ENCODE results near the gene NSG1. TPM values are rescaled to one million over a fixed set of nuclear protein-coding genes. Genes with fewer than 3 reads are reported as not detected.

NSG1 gene
- total and polyA plus RNA-seq, 9 of the 15 experiments (the other 6 are each of a cell fraction or from before 2014, with no cell fraction given), result not detected

DNA sequence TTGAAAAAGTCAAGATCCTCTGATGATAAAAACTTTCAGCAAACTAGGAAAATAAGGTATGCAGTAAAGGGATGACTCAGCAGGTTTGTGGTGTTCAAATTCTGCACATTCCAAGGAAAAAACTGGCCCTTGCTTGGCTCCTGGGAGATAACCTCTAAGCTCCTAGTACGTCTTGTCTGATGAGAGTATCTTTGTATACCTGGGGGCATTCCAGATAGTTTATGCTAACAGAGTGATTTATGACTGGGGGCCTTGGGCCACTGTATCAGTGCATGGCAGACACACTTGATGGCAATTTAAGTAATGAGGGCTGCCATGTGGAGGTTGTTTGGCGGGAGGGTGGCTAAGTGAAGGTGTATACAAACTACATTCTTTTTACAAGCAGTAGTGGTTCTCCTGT lies 56.9 kb downstream of the NSG1 start (continued):
- TF ChIP-seq SOX6 (IDR thresholded peaks at IDR 0.05) (peak; percentile 24; the same call in 1 of the 2 replicates), PHTF2 (CRISPR knock-in tag; IDR thresholded peaks at IDR 0.05) (no peak), HDAC3 (IDR thresholded peaks at IDR 0.05; ENCODE audit: borderline replicate concordance, partially characterized antibody) (peak; percentile 35), TEAD4 (IDR thresholded peaks at IDR 0.05; ENCODE audit: low read length) (peak; percentile 82), TEAD4 (CRISPR knock-in tag; IDR thresholded peaks at IDR 0.05; ENCODE audit: borderline replicate concordance) (no peak), SMARCE1 (IDR thresholded peaks at IDR 0.05) (peak; percentile 53; the same call in 1 of the 2 replicates), POLR2AphosphoS5 (IDR thresholded peaks at IDR 0.05; ENCODE audit: control insufficient read depth, insufficient read depth, low read depth, low read length) (peak; percentile 64; the same call in 1 of the 2 replicates), NFIC (IDR thresholded peaks at IDR 0.05) (peak; percentile 35; the same call in 1 of the 2 replicates)
- TF ChIP-seq, protein P1, sequence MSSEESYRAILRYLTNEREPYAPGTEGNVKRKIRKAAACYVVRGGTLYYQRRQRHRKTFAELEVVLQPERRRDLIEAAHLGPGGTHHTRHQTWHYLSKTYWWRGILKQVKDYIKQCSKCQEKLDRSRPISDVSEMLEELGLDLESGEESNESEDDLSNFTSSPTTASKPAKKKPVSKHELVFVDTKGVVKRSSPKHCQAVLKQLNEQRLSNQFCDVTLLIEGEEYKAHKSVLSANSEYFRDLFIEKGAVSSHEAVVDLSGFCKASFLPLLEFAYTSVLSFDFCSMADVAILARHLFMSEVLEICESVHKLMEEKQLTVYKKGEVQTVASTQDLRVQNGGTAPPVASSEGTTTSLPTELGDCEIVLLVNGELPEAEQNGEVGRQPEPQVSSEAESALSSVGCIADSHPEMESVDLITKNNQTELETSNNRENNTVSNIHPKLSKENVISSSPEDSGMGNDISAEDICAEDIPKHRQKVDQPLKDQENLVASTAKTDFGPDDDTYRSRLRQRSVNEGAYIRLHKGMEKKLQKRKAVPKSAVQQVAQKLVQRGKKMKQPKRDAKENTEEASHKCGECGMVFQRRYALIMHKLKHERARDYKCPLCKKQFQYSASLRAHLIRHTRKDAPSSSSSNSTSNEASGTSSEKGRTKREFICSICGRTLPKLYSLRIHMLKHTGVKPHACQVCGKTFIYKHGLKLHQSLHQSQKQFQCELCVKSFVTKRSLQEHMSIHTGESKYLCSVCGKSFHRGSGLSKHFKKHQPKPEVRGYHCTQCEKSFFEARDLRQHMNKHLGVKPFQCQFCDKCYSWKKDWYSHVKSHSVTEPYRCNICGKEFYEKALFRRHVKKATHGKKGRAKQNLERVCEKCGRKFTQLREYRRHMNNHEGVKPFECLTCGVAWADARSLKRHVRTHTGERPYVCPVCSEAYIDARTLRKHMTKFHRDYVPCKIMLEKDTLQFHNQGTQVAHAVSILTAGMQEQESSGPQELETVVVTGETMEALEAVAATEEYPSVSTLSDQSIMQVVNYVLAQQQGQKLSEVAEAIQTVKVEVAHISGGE (CRISPR knock-in tag; IDR thresholded peaks at IDR 0.05), result no peak
